HG03280 (cell line): Measurements from ENCODE around the gene C6orf58.
"Not testable (repeated sequence)": the region's sequence is repeated elsewhere in the genome, so short reads cannot be mapped to it uniquely, and the experiment has no call there.

Experiments used
- ATAC-seq: cut with Tn5 transposase; IDR thresholded peaks from one replicate; pipeline ENCODE4 v1.9.1; 2021; ENCODE audit warnings: mild to moderate bottlenecking, moderate library complexity; ENCODE audit not compliant: unreplicated experiment

The C6orf58 gene

GRCh38 chr6:127589135-127589534, 12.2 kb downstream of the C6orf58 start:
- ATAC-seq = no peak

- no peak for ATAC-seq
Observed at GRCh38 chr6:127590344-127590743, 13.4 kb downstream of the C6orf58 start.

DNA sequence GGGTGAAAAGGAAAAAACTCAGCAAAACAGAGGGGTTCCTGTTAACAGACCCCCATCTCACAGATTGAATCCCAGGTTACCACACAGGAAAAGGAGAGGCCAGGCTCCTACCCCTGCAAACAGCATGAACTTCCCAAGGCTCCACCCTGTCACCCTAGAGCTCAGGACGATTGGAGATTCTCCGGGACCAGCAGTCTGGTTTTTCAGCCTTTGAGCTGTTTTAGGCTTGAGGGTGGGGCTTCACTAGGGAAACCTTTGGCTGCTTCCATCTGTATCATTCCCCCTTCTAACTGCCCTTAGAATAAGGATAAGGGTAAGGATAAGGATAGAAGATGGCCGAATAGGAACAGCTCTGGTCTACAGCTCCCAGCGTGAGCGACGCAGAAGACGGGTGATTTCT, 16.0 kb downstream of the C6orf58 start:
- no peak for ATAC-seq

DNA sequence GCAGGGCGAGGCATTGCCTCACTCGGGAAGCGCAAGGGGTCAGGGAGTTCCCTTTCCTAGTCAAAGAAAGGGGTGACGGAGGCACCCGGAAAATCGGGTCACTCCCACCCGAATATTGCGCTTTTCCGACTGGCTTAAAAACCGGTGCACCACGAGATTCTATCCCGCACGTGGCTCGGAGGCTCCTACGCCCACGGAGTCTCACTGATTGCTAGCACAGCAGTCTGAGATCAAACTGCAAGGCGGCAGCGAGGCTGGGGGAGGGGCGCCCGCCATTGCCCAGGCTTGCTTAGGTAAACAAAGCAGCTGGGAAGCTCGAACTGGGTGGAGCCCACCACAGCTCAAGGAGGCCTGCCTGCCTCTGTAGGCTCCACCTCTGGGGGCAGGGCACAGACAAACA, 16.5 kb downstream of the C6orf58 start:
- not testable (repeated sequence) for ATAC-seq

GRCh38 chr6:127606131-127606562, 29.2 kb downstream of the C6orf58 start:
- ATAC-seq = no peak

DNA sequence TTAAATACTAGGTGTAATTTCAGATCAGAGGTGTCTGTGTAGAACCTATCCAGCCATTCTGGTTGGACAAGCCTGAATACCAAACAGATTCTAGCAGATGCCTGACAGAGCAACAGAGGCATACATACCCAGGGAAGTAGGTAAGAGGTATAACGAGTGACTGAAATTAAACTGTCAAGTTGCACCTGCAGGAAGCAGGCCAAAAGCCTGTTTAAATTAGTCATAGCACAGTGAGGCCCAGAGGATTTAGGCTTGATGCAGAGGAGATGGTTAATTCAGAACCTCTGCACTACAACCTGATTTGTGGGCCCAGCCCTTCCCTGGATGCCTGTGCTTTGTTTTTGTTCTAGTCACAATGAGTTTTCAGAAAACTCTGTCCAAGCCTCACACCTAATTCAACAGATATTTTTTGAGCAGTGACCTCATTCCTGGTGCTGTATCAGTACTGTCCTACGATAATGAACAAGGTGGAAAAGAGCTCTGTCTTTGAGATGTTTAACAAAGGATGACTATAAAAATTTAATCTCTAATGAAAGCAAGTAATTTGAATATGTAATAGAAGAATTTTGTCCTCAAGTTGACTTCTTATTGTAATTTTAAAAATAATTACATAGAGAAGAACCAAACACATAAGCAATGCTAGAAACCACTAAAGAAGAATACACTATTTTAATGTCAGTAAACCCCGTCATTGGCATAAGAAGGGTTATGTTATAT, 31.7 kb downstream of the C6orf58 start:
- no peak for ATAC-seq

GRCh38 chr6:127618729-127619128, 41.8 kb downstream of the C6orf58 start:
- no peak for ATAC-seq

DNA sequence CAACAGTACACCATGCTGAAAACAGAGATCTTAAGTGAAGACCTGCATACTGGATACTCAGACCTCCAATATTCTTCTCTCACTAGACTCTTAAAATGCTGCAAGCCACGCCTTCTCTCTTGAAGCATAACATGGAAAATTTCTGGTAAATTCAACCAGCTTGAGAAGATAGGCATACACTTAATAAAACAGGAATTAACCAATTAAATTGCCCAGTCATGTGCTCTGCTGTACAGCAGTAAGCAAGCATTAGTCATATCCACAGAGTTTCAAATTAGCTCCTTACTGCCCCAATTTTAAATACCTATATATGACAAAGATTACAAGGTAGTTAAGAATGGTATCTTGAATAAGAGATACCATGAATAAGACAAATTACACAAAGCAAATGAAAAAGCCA, 53.8 kb downstream of the C6orf58 start:
- no peak for ATAC-seq

DNA sequence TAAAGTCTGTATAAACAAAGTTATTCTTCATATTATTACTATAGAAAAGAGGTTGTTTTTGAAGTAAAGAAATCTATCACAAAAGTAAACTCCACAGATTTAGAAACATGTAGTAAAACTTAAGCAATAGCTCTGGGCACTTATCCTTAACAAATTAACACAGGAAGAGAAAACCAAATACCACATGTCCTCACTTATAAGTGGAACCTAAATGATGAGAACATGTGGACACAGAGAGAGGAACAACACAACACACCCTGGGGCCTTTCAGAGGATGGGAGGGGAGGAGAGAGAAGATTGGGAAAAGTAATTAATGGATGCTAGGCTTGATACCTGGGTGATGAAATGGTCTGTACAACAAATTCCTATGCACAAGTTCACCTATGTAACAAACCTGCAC, 57.2 kb downstream of the C6orf58 start:
- no peak for ATAC-seq

DNA sequence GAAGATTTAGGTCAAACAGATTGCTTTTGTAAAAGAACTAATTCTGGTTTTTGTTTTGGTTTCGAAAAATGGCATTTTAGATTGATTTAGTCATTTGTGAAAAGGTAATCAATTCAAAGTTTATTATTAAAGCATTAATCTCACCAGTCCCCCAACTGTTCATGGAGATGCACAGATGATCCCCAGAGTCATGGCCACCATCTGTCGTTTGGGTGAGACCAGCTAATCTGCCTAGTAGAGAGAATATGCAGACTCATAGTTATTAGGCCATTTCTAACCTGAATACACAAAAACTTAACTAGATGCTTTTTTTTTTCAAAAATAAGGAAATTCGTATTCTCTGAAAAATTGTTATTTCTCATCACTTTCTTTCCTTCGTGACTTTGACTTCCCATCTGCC, 58.1 kb downstream of the C6orf58 start:
- no peak for ATAC-seq

DNA sequence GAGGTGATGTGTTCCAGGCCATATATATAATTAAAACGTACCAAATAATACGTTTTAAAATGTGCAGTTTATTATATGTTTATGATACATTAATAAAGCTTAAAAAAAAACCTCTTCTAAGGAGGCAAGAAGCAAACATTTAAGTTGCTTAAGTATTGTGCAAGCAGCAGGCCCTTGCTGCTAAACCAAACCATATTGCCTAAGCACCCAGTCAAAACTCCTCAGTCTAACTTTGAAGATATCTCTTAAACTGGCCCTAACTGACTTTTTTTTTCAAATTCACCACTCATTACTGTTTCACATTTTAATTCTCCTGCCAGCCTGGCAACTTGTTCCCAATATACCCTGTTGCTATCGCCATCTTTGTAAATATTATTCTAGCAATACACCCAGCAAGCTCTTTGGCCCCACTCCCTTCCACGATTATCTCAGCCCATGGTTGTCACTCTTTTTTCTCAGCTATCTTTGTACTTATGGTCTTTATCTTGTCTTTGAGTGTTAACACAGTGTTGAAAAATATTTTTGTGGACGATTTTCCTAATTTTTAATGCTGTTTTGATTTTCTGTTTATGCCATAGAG, 60.9 kb downstream of the C6orf58 start:
- no peak for ATAC-seq
